Body of pancreas (tissue), 4 donors: Measurements from ENCODE around the gene FGF14.

ENCODE experiments used
- POLR2A ChIP-seq, 3 donors: fragments of 450-650 bp; IDR thresholded peaks; one replicate each; pipeline ENCODE4 v1.6.1; 2016; ENCODE audit warnings: antibody characterized with exemption in 3 of 3, mild to moderate bottlenecking in 2 of 3
- TF ChIP-seq, protein P1 (sequence below), 7 experiments: fragments of 450-650 bp in 4 of 7; fragments of 200-600 bp in 3 of 7; sonication (generic) in 3 of 7; IDR thresholded peaks; one replicate each; pipeline ENCODE4 v1.5.1; 2016 to 2019; ENCODE audit warnings: antibody characterized with exemption in 7 of 7

DNA sequence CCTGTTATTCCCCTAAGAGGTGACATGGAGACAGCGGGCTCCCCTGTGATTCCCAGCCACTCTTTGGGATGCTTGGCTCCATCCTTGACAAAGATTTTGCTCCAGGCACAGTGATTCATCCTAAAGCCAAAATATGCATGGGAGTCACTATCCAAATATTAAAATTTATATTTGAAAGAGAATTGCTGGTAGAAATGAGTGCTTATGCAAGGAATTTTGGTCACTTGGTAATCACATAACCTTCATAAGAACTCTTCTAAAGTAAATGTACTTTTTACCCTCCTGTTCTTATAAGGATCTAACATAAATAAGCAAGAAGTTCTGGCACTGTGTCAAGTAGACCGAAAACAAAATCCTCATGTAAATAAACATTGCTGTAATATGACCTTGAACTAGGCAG, 563.5 kb downstream of the FGF14 start:
- TF ChIP-seq, protein P1, sequence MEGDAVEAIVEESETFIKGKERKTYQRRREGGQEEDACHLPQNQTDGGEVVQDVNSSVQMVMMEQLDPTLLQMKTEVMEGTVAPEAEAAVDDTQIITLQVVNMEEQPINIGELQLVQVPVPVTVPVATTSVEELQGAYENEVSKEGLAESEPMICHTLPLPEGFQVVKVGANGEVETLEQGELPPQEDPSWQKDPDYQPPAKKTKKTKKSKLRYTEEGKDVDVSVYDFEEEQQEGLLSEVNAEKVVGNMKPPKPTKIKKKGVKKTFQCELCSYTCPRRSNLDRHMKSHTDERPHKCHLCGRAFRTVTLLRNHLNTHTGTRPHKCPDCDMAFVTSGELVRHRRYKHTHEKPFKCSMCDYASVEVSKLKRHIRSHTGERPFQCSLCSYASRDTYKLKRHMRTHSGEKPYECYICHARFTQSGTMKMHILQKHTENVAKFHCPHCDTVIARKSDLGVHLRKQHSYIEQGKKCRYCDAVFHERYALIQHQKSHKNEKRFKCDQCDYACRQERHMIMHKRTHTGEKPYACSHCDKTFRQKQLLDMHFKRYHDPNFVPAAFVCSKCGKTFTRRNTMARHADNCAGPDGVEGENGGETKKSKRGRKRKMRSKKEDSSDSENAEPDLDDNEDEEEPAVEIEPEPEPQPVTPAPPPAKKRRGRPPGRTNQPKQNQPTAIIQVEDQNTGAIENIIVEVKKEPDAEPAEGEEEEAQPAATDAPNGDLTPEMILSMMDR (IDR thresholded peaks at IDR 0.05): no peak
- no peak for TF ChIP-seq POLR2A (IDR thresholded peaks at IDR 0.05)
